WTC11 (cell line): ENCODE results near the gene INPP5E. TPM values are rescaled to one million over a fixed set of nuclear protein-coding genes. Genes with fewer than 3 reads are reported as not detected.

ENCODE experiments used
- ATAC-seq: fragments of 200-7000 bp; cut with Tn5 transposase; 2 replicates; pipeline ENCODE4 v1.10.0; 2021; ENCODE audit warnings: mild to moderate bottlenecking, moderate library complexity
- CTCF ChIA-PET: fragments of 300-600 bp; sonication (Branson Sonifier 250); formaldehyde crosslinking; loops from one replicate; lab custom pipeline; 2021; ENCODE audit warnings: antibody characterized with exemption; lab: Charles Lee
- POLR2A ChIA-PET: fragments of 350-600 bp; sonication (Branson Sonifier 250); formaldehyde crosslinking; loops from one replicate; lab custom pipeline; 2021; ENCODE audit warnings: antibody characterized with exemption; lab: Charles Lee
- DNase-seq: peaks from one replicate; pipeline ENCODE4 v3.0.0; 2021; ENCODE audit warnings: low spot score
- H3K27ac Mint-ChIP-seq: 2 replicates; pipeline ENCODE4 v1.8.0; 2021; ENCODE audit warnings: mixed read lengths
- H3K27me3 Mint-ChIP-seq: 2 replicates; pipeline ENCODE4 v1.8.0; 2021; ENCODE audit warnings: low read depth, mild to moderate bottlenecking, moderate library complexity, mixed read lengths
- H3K36me3 Mint-ChIP-seq: 2 replicates; pipeline ENCODE4 v1.8.0; 2021; ENCODE audit warnings: mixed read lengths
- H3K4me1 Mint-ChIP-seq: 2 replicates; pipeline ENCODE4 v1.8.0; 2022; ENCODE audit warnings: mixed read lengths
- H3K4me3 Mint-ChIP-seq: 2 replicates; pipeline ENCODE4 v1.8.0; 2021; ENCODE audit warnings: mild to moderate bottlenecking, moderate library complexity, mixed read lengths
- H3K9me3 Mint-ChIP-seq: 2 replicates; pipeline ENCODE4 v1.8.0; 2021; ENCODE audit warnings: mixed read lengths
- CDX4 ChIP-seq: fragments of 250-450 bp; sonication (Bioruptor Pico); IDR thresholded peaks from 2 replicates; pipeline ENCODE4 v1.9.0; 2021; ENCODE audit warnings: moderate library complexity, mild to moderate bottlenecking, inconsistent platforms, borderline replicate concordance
- EMX1 ChIP-seq: fragments of 250-450 bp; sonication (Bioruptor Pico); IDR thresholded peaks from 2 replicates; pipeline ENCODE4 v1.8.0; 2021; ENCODE audit warnings: mild to moderate bottlenecking
- FOXJ3 ChIP-seq: sonication (generic); formaldehyde crosslinking; IDR thresholded peaks from 2 replicates; pipeline ENCODE4 v1.9.0; 2021; ENCODE audit warnings: missing genetic modification reagents, mild to moderate bottlenecking, borderline replicate concordance
- FOXP1 ChIP-seq: sonication (generic); formaldehyde crosslinking; IDR thresholded peaks from 2 replicates; pipeline ENCODE4 v1.8.0; 2022; ENCODE audit warnings: missing genetic modification reagents, mild to moderate bottlenecking, moderate library complexity, borderline replicate concordance
- JUN ChIP-seq: sonication (generic); formaldehyde crosslinking; IDR thresholded peaks from 2 replicates; pipeline ENCODE4 v1.8.0; 2023; ENCODE audit warnings: mild to moderate bottlenecking, missing genetic modification reagents
- KAT7 ChIP-seq: sonication (generic); formaldehyde crosslinking; IDR thresholded peaks from 2 replicates; pipeline ENCODE4 v1.8.1; 2023; ENCODE audit warnings: missing genetic modification reagents, mild to moderate bottlenecking, borderline replicate concordance
- MAX ChIP-seq: sonication (generic); formaldehyde crosslinking; IDR thresholded peaks from 2 replicates; pipeline ENCODE4 v1.8.0; 2022; ENCODE audit warnings: mild to moderate bottlenecking, missing genetic modification reagents
- NFYB ChIP-seq: sonication (generic); formaldehyde crosslinking; conservative IDR thresholded peaks from 2 replicates; pipeline ENCODE4 v1.8.0; 2022; ENCODE audit warnings: low read depth, missing genetic modification reagents
- RELA ChIP-seq: sonication (generic); formaldehyde crosslinking; IDR thresholded peaks from 2 replicates; pipeline ENCODE4 v1.8.1; 2022; ENCODE audit warnings: missing genetic modification reagents, mild to moderate bottlenecking, borderline replicate concordance
- TEAD1 ChIP-seq: sonication (generic); formaldehyde crosslinking; IDR thresholded peaks from 2 replicates; pipeline ENCODE4 v1.8.0; 2022; ENCODE audit warnings: mild to moderate bottlenecking, missing genetic modification reagents
- USF1 ChIP-seq: sonication (generic); formaldehyde crosslinking; IDR thresholded peaks from 2 replicates; pipeline ENCODE4 v1.8.0; 2022; ENCODE audit warnings: mild to moderate bottlenecking, missing genetic modification reagents
- ZBTB21 ChIP-seq: sonication (generic); formaldehyde crosslinking; IDR thresholded peaks from 2 replicates; pipeline ENCODE4 v1.8.1; 2023; ENCODE audit warnings: mild to moderate bottlenecking, missing genetic modification reagents, borderline replicate concordance
- ZNF121 ChIP-seq: sonication (generic); formaldehyde crosslinking; IDR thresholded peaks from 2 replicates; pipeline ENCODE4 v1.8.0; 2023; ENCODE audit warnings: missing genetic modification reagents
- ZNF425 ChIP-seq: fragments of 250-450 bp; sonication (Bioruptor Pico); conservative IDR thresholded peaks from 2 replicates; pipeline ENCODE4 v1.9.0; 2021; ENCODE audit warnings: mild to moderate bottlenecking
- total RNA-seq: library from RNA; stranded (reverse); gene quantifications from 3 replicates; pipeline ENCODE4 v1.2.3, GENCODE V29; 2021
- TF ChIP-seq, protein P1 (sequence below): sonication (generic); formaldehyde crosslinking; IDR thresholded peaks from 2 replicates; pipeline ENCODE4 v1.8.0; 2022; ENCODE audit warnings: missing genetic modification reagents
- TF ChIP-seq, protein P2 (sequence below): sonication (generic); formaldehyde crosslinking; IDR thresholded peaks from 2 replicates; pipeline ENCODE4 v1.8.0; 2022; ENCODE audit warnings: mild to moderate bottlenecking, missing genetic modification reagents
- TF ChIP-seq, protein P3 (sequence below): fragments of 250-450 bp; sonication (Bioruptor Pico); IDR thresholded peaks from 2 replicates; pipeline ENCODE4 v2.1.2; 2022; ENCODE audit warnings: mild to moderate bottlenecking, moderate library complexity
- TF ChIP-seq, protein P4 (sequence below): sonication (generic); formaldehyde crosslinking; IDR thresholded peaks from 2 replicates; pipeline ENCODE4 v1.8.0; 2022; ENCODE audit warnings: mild to moderate bottlenecking, missing genetic modification reagents

INPP5E gene
- total RNA-seq, 1 experiment from 2014 or later: 24.0 TPM

- no peaks in the 10 kb centered on the region for H3K9me3 Mint-ChIP-seq
- DNase-seq: no peak
- no peak overlapping the region for H3K4me3 Mint-ChIP-seq
- POLR2A ChIA-PET: no interaction called here
- H3K36me3 Mint-ChIP-seq: peaks cover 35% of the 10 kb centered on the region
- H3K27me3 Mint-ChIP-seq: no peaks in the 10 kb centered on the region
- TF ChIP-seq JUN (CRISPR knock-in tag): no peak
- no peak for TF ChIP-seq ZBTB21 (CRISPR knock-in tag)
- TF ChIP-seq CDX4 (CRISPR knock-in tag): no peak
- TF ChIP-seq, protein P1, sequence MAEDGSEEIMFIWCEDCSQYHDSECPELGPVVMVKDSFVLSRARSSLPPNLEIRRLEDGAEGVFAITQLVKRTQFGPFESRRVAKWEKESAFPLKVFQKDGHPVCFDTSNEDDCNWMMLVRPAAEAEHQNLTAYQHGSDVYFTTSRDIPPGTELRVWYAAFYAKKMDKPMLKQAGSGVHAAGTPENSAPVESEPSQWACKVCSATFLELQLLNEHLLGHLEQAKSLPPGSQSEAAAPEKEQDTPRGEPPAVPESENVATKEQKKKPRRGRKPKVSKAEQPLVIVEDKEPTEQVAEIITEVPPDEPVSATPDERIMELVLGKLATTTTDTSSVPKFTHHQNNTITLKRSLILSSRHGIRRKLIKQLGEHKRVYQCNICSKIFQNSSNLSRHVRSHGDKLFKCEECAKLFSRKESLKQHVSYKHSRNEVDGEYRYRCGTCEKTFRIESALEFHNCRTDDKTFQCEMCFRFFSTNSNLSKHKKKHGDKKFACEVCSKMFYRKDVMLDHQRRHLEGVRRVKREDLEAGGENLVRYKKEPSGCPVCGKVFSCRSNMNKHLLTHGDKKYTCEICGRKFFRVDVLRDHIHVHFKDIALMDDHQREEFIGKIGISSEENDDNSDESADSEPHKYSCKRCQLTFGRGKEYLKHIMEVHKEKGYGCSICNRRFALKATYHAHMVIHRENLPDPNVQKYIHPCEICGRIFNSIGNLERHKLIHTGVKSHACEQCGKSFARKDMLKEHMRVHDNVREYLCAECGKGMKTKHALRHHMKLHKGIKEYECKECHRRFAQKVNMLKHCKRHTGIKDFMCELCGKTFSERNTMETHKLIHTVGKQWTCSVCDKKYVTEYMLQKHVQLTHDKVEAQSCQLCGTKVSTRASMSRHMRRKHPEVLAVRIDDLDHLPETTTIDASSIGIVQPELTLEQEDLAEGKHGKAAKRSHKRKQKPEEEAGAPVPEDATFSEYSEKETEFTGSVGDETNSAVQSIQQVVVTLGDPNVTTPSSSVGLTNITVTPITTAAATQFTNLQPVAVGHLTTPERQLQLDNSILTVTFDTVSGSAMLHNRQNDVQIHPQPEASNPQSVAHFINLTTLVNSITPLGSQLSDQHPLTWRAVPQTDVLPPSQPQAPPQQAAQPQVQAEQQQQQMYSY (CRISPR knock-in tag): no peak
- no peak for TF ChIP-seq FOXJ3
- TF ChIP-seq FOXP1: no peak
- TF ChIP-seq USF1: no peak
- no peak for TF ChIP-seq MAX (CRISPR knock-in tag)
- TF ChIP-seq, protein P2, sequence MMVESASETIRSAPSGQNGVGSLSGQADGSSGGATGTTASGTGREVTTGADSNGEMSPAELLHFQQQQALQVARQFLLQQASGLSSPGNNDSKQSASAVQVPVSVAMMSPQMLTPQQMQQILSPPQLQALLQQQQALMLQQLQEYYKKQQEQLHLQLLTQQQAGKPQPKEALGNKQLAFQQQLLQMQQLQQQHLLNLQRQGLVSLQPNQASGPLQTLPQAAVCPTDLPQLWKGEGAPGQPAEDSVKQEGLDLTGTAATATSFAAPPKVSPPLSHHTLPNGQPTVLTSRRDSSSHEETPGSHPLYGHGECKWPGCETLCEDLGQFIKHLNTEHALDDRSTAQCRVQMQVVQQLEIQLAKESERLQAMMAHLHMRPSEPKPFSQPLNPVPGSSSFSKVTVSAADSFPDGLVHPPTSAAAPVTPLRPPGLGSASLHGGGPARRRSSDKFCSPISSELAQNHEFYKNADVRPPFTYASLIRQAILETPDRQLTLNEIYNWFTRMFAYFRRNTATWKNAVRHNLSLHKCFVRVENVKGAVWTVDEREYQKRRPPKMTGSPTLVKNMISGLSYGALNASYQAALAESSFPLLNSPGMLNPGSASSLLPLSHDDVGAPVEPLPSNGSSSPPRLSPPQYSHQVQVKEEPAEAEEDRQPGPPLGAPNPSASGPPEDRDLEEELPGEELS (CRISPR knock-in tag): no peak
- no peak for TF ChIP-seq ZNF121 (CRISPR knock-in tag)
- TF ChIP-seq, protein P3, sequence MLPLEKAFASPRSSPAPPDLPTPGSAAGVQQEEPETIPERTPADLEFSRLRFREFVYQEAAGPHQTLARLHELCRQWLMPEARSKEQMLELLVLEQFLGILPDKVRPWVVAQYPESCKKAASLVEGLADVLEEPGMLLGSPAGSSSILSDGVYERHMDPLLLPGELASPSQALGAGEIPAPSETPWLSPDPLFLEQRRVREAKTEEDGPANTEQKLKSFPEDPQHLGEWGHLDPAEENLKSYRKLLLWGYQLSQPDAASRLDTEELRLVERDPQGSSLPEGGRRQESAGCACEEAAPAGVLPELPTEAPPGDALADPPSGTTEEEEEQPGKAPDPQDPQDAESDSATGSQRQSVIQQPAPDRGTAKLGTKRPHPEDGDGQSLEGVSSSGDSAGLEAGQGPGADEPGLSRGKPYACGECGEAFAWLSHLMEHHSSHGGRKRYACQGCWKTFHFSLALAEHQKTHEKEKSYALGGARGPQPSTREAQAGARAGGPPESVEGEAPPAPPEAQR: no peak
- no peak for TF ChIP-seq ZNF425 (CRISPR knock-in tag)
- TF ChIP-seq NFYB (CRISPR knock-in tag): no peak
- TF ChIP-seq RELA: no peak
- TF ChIP-seq, protein P4, sequence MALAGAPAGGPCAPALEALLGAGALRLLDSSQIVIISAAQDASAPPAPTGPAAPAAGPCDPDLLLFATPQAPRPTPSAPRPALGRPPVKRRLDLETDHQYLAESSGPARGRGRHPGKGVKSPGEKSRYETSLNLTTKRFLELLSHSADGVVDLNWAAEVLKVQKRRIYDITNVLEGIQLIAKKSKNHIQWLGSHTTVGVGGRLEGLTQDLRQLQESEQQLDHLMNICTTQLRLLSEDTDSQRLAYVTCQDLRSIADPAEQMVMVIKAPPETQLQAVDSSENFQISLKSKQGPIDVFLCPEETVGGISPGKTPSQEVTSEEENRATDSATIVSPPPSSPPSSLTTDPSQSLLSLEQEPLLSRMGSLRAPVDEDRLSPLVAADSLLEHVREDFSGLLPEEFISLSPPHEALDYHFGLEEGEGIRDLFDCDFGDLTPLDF (CRISPR knock-in tag): no peak
- no peak for TF ChIP-seq TEAD1 (CRISPR knock-in tag)
- no peak for TF ChIP-seq EMX1 (CRISPR knock-in tag)
- TF ChIP-seq KAT7 (CRISPR knock-in tag): no peak
- ATAC-seq: no peak
- H3K4me1 Mint-ChIP-seq: no peaks in the 10 kb centered on the region
- CTCF ChIA-PET: no interaction called here
- no peak overlapping the region for H3K27ac Mint-ChIP-seq
These were observed 56.2 kb downstream of the INPP5E start for GRCh38 chr9:136383436-136383835.
